HG03196 (cell line): ENCODE results near the gene AADACL2.

ENCODE experiments used
- ATAC-seq: cut with Tn5 transposase; IDR thresholded peaks from one replicate; pipeline ENCODE4 v1.9.1; 2021; ENCODE audit not compliant: unreplicated experiment

Gene AADACL2

DNA sequence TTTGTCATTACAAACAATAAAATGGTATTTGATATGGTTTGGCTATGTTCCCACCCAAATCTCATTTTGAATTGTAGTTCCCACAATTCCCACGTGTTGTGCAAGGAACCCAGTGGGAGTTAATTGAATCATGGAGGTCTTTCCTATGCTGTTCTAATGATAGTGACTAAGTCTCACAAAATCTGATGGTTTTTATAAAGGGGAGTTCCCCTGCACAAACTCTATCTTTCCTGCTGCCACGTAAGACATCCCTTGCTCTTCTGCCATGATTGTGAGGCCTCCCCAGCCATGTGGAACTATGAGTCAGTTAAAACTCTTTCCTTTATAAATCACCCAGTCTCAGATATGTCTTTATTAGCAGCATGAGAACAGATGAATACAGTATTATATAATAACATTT is 64.7 kb downstream of the AADACL2 start:
- no peak for ATAC-seq

DNA sequence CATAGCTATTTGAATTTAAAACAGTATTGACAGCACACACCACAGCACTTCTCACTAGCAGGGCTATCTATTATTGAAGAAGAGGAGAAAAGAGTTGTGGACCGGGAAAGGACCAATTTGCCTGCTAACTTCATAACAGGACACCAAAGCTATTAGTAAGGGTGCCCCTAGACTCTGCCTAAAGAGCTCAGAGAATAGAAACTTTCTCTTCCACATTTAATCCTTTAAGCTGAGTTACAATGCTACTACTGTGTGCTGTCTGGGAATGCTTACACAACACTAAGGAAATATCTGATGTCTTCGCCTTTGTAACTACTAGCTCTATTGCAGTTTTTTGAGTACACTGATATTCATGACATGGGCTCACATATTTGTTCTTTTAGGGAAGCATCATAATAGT is 66.7 kb downstream of the AADACL2 start:
- no peak for ATAC-seq

DNA sequence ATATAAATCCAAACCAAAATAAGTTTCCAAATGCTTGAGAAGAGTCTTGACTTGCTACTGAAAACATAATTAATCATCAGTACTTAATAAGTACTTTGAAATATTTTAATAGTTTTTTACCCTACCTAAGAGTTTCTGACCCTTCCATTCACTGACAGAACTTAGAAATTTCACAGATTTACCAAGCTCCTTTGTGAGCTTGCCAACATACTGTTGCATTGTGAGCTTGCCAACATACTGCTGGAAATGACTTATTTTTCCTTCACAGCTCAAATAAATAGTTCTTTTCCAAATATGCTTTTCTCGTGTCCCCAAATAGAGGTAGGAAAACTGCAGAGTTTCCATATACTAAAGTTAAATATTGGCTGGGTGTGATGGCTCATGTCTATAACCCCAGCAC is 70.5 kb downstream of the AADACL2 start:
- no peak for ATAC-seq

DNA sequence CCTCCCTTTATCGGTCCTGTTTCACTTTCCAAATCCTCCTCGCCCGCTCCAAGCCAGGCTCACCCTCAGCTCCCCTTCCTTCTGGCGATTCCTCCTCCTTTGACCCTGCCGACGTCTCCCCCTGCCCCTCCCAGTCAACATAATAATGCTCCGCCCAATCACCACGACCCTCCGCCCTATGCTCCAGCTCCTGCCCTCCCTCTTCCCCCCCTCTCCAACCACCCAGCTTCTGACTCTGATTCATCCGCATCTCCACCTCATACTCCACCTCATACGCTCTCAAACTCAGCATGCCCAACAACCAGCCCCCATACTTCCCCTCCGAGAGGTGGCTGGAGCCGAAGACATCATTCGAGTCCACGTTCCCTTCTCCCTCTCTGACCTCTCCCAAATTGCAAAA is 73.1 kb downstream of the AADACL2 start:
- ATAC-seq = no peak
